HG03571 (cell line): ENCODE measurements around the gene CCSER2.
"Not testable (repeated sequence)": the region's sequence is repeated elsewhere in the genome, so short reads cannot be mapped to it uniquely, and the experiment has no call there.

Source experiments
- ATAC-seq: cut with Tn5 transposase; IDR thresholded peaks from one replicate; pipeline ENCODE4 v1.9.1; 2021; ENCODE audit not compliant: unreplicated experiment

CCSER2 gene, protein sequence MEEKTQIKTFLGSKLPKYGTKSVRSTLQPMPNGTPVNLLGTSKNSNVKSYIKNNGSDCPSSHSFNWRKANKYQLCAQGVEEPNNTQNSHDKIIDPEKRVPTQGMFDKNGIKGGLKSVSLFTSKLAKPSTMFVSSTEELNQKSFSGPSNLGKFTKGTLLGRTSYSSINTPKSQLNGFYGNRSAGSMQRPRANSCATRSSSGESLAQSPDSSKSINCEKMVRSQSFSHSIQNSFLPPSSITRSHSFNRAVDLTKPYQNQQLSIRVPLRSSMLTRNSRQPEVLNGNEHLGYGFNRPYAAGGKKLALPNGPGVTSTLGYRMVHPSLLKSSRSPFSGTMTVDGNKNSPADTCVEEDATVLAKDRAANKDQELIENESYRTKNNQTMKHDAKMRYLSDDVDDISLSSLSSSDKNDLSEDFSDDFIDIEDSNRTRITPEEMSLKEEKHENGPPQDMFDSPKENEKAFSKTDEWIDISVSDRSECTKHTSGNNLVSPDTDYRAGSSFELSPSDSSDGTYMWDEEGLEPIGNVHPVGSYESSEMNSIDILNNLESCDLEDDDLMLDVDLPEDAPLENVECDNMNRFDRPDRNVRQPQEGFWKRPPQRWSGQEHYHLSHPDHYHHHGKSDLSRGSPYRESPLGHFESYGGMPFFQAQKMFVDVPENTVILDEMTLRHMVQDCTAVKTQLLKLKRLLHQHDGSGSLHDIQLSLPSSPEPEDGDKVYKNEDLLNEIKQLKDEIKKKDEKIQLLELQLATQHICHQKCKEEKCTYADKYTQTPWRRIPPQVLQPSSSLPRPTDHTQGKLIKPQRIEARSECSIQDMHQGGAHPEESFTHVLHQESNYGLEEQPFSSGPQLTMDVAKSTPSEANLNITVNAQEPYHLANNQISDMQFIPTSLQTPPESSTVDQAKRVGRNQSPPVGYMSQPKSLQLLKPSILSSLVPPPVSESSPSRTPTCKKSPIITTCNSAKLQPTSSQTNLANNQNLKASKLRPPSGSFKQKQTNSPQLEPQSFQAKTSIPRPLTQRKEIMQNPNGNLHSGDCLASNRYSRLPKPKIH

GRCh38 chr10:84328418-84329195 is at the start of gene CCSER2:
Gene CCSER2, plus strand, starts transcription at chr10:84328589. Its CDS starts 42,464 bp downstream, at chr10:84371053.
- ATAC-seq, result peak; percentile 60

DNA sequence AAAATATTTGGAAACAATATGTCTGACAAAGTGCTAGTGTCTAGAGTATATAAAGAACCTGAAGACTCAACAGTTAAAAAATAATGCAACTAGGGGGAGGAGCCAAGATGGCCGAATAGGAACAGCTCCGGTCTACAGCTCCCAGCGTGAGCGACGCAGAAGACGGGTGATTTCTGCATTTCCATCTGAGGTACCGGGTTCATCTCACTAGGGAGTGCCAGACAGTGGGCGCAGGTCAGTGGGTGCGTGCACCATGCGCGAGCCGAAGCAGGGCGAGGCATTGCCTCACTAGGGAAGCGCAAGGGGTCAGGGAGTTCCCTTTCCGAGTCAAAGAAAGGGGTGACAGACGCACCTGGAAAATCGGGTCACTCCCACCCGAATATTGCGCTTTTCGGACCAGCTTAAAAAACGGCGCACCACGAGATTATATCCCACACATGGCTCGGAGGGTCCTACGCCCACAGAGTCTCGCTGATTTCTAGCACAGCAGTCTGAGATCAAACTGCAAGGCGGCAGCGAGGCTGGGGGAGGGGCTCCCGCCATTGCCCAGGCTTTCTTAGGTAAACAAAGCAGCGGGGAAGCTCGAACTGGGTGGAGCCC is 48.4 kb upstream of the CCSER2 start:
- not testable (repeated sequence) for ATAC-seq

GRCh38 chr10:84286695-84287094 is 41.7 kb upstream of the CCSER2 start:
- no peak for ATAC-seq

- ATAC-seq, result no peak
Measured at GRCh38 chr10:84288151-84288550, 40.2 kb upstream of the CCSER2 start.

GRCh38 chr10:84289521-84290200 is 38.7 kb upstream of the CCSER2 start:
- ATAC-seq, result no peak

DNA sequence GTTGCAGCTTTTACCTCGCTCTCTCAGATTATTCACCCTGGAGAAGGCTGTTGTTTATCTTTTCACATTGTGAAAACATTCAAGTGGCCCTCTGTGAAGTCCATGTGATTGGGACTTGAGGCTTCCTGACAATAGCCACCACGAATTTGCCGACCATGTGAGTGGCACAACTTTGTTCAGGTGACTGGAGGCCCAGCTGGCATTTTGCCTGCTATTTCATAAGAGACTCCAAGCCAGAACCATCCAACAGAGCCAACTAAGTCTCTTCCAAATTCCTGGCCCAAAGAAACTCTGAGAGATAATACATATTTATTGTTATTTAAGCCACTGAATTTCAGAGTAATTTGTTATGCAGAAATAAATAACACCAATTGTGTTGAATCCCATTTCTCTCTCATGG is 38.2 kb upstream of the CCSER2 start:
- no peak for ATAC-seq

DNA sequence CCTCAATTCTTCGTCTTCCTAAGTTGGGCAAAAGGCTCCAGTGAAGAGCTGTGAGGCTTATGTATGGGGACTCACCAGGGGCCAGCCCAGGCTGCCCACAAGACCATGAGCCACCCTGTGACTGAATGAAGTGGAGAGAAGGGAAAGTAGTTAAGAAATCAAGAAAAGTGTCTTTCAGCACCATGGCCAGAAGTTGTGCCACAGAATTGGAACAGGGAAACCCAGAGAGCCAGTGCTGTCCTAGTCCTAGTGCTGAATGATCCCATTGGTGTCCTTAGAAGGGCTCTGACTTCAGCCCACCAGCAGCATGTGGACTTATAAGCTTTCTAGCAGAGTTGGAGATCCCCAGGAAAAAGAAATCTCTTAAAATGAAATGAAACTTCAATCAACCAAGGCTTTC is 37.0 kb upstream of the CCSER2 start:
- ATAC-seq, result no peak

GRCh38 chr10:84292502-84292901 is 35.9 kb upstream of the CCSER2 start:
- ATAC-seq, result no peak

GRCh38 chr10:84293171-84293570 is 35.2 kb upstream of the CCSER2 start:
- no peak for ATAC-seq

GRCh38 chr10:84293574-84294016 is 34.8 kb upstream of the CCSER2 start:
- ATAC-seq, result no peak

GRCh38 chr10:84294766-84295447 is 33.5 kb upstream of the CCSER2 start:
- peak; percentile 46 for ATAC-seq

GRCh38 chr10:84296091-84296981 is 32.1 kb upstream of the CCSER2 start:
- ATAC-seq, result no peak

DNA sequence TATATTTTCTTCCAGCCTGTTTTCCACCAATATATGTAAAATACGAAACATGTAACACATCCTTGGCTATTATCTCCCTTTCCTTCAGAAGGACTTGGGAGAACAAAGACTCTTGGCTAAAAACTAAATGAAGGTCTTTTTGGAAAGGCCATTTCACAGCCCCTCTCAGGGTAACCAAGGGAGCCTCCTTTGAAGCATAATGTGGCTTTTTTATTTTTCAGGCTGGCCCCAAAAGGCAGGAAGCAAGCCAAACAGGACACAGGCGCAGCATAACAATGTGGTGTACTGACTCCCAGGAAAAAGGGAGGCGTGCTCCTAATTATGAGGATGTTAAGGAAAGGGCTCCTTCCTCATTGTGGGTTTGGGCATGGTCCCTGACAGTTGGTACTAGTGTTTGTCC is 30.3 kb upstream of the CCSER2 start:
- no peak for ATAC-seq

GRCh38 chr10:84302223-84302622 is 26.2 kb upstream of the CCSER2 start:
- no peak for ATAC-seq

- ATAC-seq, result no peak
Measured at GRCh38 chr10:84306751-84307384, 21.5 kb upstream of the CCSER2 start.

DNA sequence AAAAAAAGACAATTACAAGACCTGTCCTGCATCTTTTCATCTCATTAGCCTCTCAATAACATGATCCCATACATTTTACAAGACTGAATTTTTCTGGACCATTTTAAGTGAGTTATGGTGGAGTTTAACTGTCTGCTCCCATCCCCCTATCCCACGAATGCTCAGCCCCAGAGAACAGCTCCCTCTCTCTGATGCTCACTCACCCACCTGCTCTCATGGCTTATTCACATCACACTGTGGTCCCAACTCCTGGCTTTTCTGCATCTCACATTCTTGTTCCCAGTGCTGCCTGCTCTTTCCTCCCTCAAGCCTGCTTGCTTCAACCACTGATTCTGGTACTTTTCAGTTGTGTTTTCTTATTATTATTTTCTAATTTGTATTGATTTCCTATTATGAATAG is 20.4 kb upstream of the CCSER2 start:
- no peak for ATAC-seq

DNA sequence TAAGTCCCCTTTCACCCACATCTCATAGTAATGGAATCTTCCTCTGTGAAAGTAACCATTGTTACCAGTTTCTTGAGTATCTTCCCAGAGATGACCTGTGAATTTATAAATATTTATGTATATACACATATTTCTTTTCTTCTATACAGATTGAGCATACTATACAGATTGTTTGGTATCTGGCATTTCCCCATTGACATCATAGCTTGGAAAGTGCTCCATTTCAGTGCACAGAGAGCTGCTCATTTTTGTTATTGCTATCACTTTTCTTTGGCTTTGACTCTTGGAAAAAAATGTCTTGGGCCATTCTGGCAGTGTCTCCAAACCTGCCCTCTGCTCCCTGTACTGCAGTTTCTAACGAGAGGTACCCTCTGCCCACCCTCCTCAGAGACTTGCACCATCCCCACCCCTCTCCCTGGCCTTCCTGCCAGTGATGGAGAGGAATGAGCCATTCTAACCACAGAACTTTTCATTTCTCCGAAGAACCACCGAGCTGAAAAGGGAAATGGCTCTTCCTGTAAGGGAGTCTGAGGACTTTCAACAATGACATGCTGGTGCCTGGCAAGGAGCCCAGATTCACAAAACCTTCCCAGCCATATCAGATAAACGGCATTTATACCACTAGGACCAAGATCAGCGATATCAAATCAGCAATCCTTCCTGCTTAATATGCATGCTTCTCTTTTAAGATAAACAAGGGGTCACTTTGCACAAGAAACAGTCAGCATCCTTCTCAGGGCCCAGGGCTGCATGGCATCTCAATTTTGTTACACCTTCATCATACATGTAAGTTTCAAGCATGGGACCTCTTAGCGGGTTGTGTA is 19.7 kb upstream of the CCSER2 start:
- ATAC-seq, result no peak
